ENCODE results near the gene KDM2B.
A peak's percentile ranks its signal among the peaks of the same experiment; 100 is the strongest.

KDM2B gene

GRCh38 chr12:121468499-121468801 is 112.4 kb downstream of the KDM2B start:
- DNase-seq (ENCODE audit: extremely low spot score), result no peak
- no peak for TF ChIP-seq CTCF (IDR thresholded peaks at IDR 0.05; ENCODE audit: control extremely low read depth, extremely low read depth, low read depth, missing control alignments)
- POLR2A ChIA-PET, result interaction anchor here (0.6 kb wide), 1 partner anchor 137 kb away, joined by 4 read pairs; no protein-coding TSS in a partner anchor

GRCh38 chr12:121467638-121468498 is 113.0 kb downstream of the KDM2B start:
- DNase-seq (ENCODE audit: extremely low spot score), result no peak
- ChIA-PET CTCF (interaction anchor here (0.8 to 2.5 kb wide), 6 partner anchors 8 to 201 kb away, joined by 3 to 15 read pairs (median 4); partner anchors contain the start of gene MORN3), POLR2A (interaction anchor here (0.6 kb wide), 1 partner anchor 138 kb away, joined by 4 read pairs; no protein-coding TSS in a partner anchor)
- no peak for TF ChIP-seq CTCF (IDR thresholded peaks at IDR 0.05; ENCODE audit: control extremely low read depth, extremely low read depth, low read depth, missing control alignments)

More at GRCh38 chr12:121468499-121468801, 112.4 kb downstream of the KDM2B start:
- CTCF ChIA-PET, result interaction anchor here (0.8 to 2.5 kb wide), 6 partner anchors 9 to 201 kb away, joined by 3 to 15 read pairs (median 4); partner anchors contain the start of gene MORN3

GRCh38 chr12:121466794-121467637 is 113.8 kb downstream of the KDM2B start:
- DNase-seq (ENCODE audit: extremely low spot score), result peak; percentile 98
- TF ChIP-seq CTCF (IDR thresholded peaks at IDR 0.05; ENCODE audit: control extremely low read depth, extremely low read depth, low read depth, missing control alignments), result no peak
- ChIA-PET CTCF (interaction anchor here (1.9 to 2.5 kb wide), 2 partner anchors 12 to 24 kb away, joined by 8 to 15 read pairs; no protein-coding TSS in a partner anchor), POLR2A (no interaction called here)

GRCh38 chr12:121465921-121466793 is 114.7 kb downstream of the KDM2B start:
- no peak for TF ChIP-seq CTCF (IDR thresholded peaks at IDR 0.05; ENCODE audit: control extremely low read depth, extremely low read depth, low read depth, missing control alignments)
- peak; percentile 36 for DNase-seq (ENCODE audit: extremely low spot score)
- POLR2A ChIA-PET, result no interaction called here
- CTCF ChIA-PET, result no interaction called here

- no peak for DNase-seq (ENCODE audit: extremely low spot score)
- ChIA-PET CTCF (interaction anchor here (1.0 to 1.4 kb wide), 5 partner anchors 10 to 330 kb away, joined by 3 read pairs; no protein-coding TSS in a partner anchor), POLR2A (no interaction called here)
- no peak for TF ChIP-seq CTCF (IDR thresholded peaks at IDR 0.05; ENCODE audit: control extremely low read depth, extremely low read depth, low read depth, missing control alignments)
These were observed 116.5 kb downstream of the KDM2B start for GRCh38 chr12:121464331-121464730.

All from GM10248 (cell line).